ENCODE results near the gene TNNT3.

DNA sequence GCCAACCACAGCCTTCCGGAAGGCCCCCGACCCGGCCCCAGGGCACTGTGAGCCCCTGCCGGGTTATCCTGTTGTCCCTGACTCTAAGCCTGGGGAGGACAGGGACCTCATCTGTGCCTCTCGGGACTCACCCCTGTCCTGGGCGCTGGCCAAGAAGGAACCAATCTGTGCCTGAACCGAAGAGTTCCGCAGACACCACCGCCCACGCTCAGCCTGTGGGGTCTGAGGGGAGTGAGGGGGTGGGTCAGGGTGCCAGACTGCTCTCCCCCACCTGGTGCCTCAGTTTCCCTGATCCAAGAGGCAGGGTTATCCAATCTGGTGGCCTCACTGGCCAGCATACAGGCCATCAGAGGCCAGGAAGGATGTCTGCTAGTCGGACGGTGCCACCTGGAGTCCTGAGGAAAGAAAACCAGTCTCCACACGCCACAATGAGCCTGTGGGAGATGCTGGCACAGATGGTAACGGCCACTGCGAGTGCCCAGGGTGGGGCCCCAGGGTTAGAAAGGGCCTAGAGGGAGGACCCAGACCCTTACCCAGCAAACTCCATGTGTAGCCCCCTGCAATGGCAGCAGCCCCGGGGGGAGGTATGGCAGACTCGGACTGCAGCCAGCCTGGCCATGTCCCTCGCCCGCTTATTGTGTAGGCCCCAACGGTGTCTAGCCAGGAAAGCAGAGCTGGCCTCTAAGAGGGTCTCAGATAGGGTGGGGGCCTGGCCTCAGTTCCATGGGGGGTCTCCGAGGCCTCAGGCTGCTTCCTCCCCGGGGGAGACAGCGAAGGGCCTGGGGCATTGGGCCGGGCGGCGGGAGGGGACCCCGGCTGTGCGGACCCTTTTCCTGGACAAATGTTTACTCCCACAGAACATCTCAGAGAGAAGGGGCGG is 827 bp upstream of the TNNT3 start:
- TF ChIP-seq CSDC2 (CRISPR knock-in tag; IDR thresholded peaks at IDR 0.05) (no peak), PATZ1 (CRISPR knock-in tag; IDR thresholded peaks at IDR 0.05; ENCODE audit: borderline replicate concordance) (no peak), TCF4 (CRISPR knock-in tag; IDR thresholded peaks at IDR 0.05; ENCODE audit: borderline replicate concordance) (no peak)
- TF ChIP-seq, protein P1, sequence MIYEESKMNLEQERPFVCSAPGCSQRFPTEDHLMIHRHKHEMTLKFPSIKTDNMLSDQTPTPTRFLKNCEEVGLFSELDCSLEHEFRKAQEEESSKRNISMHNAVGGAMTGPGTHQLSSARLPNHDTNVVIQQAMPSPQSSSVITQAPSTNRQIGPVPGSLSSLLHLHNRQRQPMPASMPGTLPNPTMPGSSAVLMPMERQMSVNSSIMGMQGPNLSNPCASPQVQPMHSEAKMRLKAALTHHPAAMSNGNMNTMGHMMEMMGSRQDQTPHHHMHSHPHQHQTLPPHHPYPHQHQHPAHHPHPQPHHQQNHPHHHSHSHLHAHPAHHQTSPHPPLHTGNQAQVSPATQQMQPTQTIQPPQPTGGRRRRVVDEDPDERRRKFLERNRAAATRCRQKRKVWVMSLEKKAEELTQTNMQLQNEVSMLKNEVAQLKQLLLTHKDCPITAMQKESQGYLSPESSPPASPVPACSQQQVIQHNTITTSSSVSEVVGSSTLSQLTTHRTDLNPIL (CRISPR knock-in tag; IDR thresholded peaks at IDR 0.05; ENCODE audit: low read depth): no peak

Data from SK-N-SH treated with all-trans-retinoic acid at 6 μM for 48 hours (cell line).